ENCODE measurements around the gene TTYH2.
A peak's percentile ranks its signal among the peaks of the same experiment; 100 is the strongest.

DNA sequence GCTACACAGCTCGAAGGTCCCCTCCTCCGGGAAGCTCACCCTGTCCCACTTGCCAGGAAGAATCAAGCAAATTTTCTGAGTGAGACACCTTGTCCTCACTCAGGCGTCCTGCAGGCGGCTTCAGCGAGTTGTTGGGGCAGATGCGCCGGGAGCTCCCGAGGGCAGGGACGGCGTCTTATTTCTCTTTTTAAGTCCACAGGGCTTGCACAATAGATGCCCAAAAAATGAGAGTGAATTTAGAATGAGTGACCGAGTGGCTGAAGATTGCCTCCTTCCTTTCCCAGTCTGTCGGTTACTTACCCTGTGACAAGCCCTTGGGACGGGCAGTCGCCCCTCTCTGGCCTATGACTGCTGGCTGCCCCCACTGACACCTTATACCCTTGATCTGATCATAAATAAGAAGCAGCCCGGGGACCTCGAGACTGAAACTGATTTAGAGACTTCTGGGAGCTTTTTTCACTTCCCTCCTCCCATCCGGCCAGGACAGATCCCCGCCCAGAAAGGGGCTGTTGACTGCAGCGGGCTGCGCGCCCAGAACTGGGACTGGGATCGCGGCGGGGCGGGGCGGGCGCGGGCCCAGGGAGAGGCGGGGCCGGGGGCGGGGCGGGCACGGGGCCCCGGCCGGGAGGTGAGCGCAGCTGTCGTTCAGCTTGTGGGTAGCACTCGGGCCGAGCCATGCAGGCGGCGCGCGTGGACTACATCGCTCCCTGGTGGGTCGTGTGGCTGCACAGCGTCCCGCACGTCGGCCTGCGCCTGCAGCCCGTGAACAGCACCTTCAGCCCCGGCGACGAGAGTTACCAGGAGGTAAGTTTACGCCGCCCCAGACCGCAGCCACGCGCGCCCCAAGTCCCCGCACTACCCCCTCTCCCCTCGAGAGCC lies at the start of gene TTYH2:
- TF ChIP-seq POLR2A (IDR thresholded peaks at IDR 0.05) (peak in 2 of 4 donors; percentile 48 to 71), POLR2AphosphoS5 (IDR thresholded peaks at IDR 0.05) (peak in 1 of 2 donors; percentile 75), EP300 (IDR thresholded peaks at IDR 0.05) (no peak)
- TF ChIP-seq, protein P1, sequence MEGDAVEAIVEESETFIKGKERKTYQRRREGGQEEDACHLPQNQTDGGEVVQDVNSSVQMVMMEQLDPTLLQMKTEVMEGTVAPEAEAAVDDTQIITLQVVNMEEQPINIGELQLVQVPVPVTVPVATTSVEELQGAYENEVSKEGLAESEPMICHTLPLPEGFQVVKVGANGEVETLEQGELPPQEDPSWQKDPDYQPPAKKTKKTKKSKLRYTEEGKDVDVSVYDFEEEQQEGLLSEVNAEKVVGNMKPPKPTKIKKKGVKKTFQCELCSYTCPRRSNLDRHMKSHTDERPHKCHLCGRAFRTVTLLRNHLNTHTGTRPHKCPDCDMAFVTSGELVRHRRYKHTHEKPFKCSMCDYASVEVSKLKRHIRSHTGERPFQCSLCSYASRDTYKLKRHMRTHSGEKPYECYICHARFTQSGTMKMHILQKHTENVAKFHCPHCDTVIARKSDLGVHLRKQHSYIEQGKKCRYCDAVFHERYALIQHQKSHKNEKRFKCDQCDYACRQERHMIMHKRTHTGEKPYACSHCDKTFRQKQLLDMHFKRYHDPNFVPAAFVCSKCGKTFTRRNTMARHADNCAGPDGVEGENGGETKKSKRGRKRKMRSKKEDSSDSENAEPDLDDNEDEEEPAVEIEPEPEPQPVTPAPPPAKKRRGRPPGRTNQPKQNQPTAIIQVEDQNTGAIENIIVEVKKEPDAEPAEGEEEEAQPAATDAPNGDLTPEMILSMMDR (IDR thresholded peaks at IDR 0.05), result peak in 4 of 6 experiments; percentile 25 to 36 (median 29)

Data from upper lobe of left lung (tissue), 4 donors.